Peyer's patch (tissue), 4 donors: ENCODE data around the gene ELOVL5. TPM values are rescaled to one million over a fixed set of nuclear protein-coding genes. Genes with fewer than 3 reads are reported as not detected.

ENCODE experiments used
- DNase-seq, 3 donors: peaks; one replicate each; pipeline ENCODE4 v3.0.0-alpha.2; 2017 to 2019
- H3K27ac ChIP-seq, 4 donors: fragments of 200-600 bp; sonication (generic); one replicate each; pipeline ENCODE4 v1.5.1; 2016 to 2019
- H3K27me3 ChIP-seq, 2 donors: fragments of 200-600 bp; sonication (generic); one replicate each; pipeline ENCODE4 v1.5.1; 2019
- H3K36me3 ChIP-seq, 3 donors: fragments of 200-600 bp; sonication (generic); one replicate each; pipeline ENCODE4 v1.5.1; 2016 to 2019
- H3K4me1 ChIP-seq, 4 donors: fragments of 200-600 bp; sonication (generic); one replicate each; pipeline ENCODE4 v1.5.1; 2016 to 2019
- H3K4me3 ChIP-seq, 4 donors: fragments of 200-600 bp; sonication (generic); 1 replicate in 3 of 4; 2 replicates in 1 of 4; pipeline ENCODE4 v1.5.1; 2016 to 2019; ENCODE audit warnings: mild to moderate bottlenecking in 1 of 4
- H3K9me3 ChIP-seq, 4 donors: fragments of 200-600 bp; sonication (generic); one replicate each; pipeline ENCODE4 v1.5.1; 2016 to 2019; ENCODE audit warnings: mild to moderate bottlenecking in 1 of 4
- POLR2A ChIP-seq, 2 donors: fragments of 450-650 bp; IDR thresholded peaks; one replicate each; pipeline ENCODE4 v1.5.1; 2017; ENCODE audit warnings: antibody characterized with exemption in 2 of 2, mild to moderate bottlenecking in 2 of 2, moderate library complexity in 2 of 2
- total RNA-seq, 4 donors: library from RNA; depleted of rRNA; stranded (reverse); fragments of >200 nt; gene quantifications; one replicate each; pipeline ENCODE4 v1.1.0, GENCODE V29; 2016
- TF ChIP-seq, protein P1 (sequence below), 6 experiments: fragments of 450-650 bp in 4 of 6; fragments of 200-600 bp in 2 of 6; sonication (generic) in 1 of 6; IDR thresholded peaks; one replicate each; pipeline ENCODE4 v1.5.1; 2017 to 2019; ENCODE audit warnings: antibody characterized with exemption in 6 of 6, mild to moderate bottlenecking in 3 of 6, moderate library complexity in 1 of 6

The ELOVL5 gene
- total RNA-seq, 4 donors from 2014 or later: 40.3 to 101 (median 78.6) TPM

DNA sequence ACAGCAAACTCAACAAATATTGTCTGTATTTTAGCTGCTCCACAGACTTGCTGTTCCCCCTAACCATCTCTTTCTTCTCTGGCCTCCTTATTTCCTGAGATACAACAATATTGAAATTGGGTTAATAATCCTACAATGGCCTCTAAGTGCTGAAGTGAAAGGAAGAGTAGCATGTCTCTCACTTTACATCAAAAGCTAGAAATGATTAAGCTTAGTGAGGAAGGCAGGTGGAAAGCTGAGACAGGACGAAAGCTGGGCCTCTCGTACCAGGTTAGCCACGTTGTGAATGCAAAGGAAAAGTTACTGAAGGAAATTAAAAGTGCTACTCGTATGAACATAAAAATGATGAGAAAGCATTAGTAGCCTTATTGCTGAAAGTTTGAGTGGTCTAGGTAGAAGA lies 63.8 kb downstream of the ELOVL5 start:
- Histone ChIP-seq H3K4me3 (no peak overlapping the region), H3K9me3 (no peaks in the 10 kb centered on the region), H3K4me1 (peaks cover 0 to 7% (median 0%) of the 10 kb centered on the region in 4 donors), H3K27me3 (no peaks in the 10 kb centered on the region), H3K36me3 (no peaks in the 10 kb centered on the region), H3K27ac (no peak overlapping the region)
- TF ChIP-seq, protein P1, sequence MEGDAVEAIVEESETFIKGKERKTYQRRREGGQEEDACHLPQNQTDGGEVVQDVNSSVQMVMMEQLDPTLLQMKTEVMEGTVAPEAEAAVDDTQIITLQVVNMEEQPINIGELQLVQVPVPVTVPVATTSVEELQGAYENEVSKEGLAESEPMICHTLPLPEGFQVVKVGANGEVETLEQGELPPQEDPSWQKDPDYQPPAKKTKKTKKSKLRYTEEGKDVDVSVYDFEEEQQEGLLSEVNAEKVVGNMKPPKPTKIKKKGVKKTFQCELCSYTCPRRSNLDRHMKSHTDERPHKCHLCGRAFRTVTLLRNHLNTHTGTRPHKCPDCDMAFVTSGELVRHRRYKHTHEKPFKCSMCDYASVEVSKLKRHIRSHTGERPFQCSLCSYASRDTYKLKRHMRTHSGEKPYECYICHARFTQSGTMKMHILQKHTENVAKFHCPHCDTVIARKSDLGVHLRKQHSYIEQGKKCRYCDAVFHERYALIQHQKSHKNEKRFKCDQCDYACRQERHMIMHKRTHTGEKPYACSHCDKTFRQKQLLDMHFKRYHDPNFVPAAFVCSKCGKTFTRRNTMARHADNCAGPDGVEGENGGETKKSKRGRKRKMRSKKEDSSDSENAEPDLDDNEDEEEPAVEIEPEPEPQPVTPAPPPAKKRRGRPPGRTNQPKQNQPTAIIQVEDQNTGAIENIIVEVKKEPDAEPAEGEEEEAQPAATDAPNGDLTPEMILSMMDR (IDR thresholded peaks at IDR 0.05): no peak
- no peak for TF ChIP-seq POLR2A (IDR thresholded peaks at IDR 0.05)
- DNase-seq: no peak

DNA sequence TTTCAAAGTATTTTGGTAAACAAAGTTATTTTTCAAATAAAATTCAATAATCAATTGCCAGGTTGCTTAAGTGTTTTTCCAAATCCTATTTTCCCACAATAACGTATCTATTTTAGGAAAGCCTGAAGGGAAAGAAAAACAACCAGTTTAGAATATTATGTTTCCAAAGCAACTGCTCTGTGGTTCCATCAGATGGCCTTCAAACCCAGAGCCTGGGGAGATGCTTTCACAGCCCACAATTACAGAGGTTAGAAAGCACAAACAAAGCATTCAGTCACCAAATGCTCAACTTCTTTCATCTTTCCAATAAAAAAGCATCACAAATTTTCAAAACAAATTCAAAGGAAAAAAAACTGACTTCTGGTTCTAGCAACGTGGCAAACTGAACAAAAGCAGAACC lies 66.0 kb downstream of the ELOVL5 start:
- no peak for TF ChIP-seq POLR2A (IDR thresholded peaks at IDR 0.05)
- TF ChIP-seq, protein P1 (IDR thresholded peaks at IDR 0.05): no peak
- H3K36me3 ChIP-seq: no peaks in the 10 kb centered on the region
- no peak overlapping the region for H3K4me3 ChIP-seq
- DNase-seq: no peak
- no peaks in the 10 kb centered on the region for H3K27me3 ChIP-seq
- no peaks in the 10 kb centered on the region for H3K9me3 ChIP-seq
- H3K4me1 ChIP-seq: peaks cover 0 to 7% (median 0%) of the 10 kb centered on the region in 4 donors
- H3K27ac ChIP-seq: no peak overlapping the region

DNA sequence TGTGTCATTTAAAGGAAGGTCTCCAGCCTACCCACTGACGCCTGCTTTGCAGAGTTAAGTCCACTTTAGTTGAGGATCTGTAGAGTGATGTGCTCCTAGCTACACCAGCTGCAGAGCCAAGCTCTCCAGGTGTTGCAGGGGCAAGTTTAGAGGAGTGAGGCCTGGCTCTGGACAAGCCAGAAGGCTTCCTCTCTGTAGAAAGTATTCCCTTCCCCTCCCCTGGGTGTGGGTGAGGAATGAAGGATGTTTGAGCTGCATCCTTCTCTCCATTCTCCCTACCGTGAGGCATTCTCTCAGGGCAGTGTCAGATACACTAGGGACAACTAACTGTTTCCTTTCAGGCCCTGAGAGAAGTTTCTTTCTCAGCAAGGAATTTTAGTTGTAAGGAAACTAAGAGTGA lies 66.5 kb downstream of the ELOVL5 start:
- no peaks in the 10 kb centered on the region for H3K9me3 ChIP-seq
- H3K27me3 ChIP-seq: no peaks in the 10 kb centered on the region
- peaks cover 0 to 7% (median 0%) of the 10 kb centered on the region in 4 donors for H3K4me1 ChIP-seq
- TF ChIP-seq, protein P1 (IDR thresholded peaks at IDR 0.05): no peak
- TF ChIP-seq POLR2A (IDR thresholded peaks at IDR 0.05): no peak
- H3K4me3 ChIP-seq: no peak overlapping the region
- H3K27ac ChIP-seq: peak overlapping the region in 1 of 4 donors; percentile 25
- peaks cover 0 to 5% (median 0%) of the 10 kb centered on the region in 3 donors for H3K36me3 ChIP-seq
- DNase-seq: no peak

DNA sequence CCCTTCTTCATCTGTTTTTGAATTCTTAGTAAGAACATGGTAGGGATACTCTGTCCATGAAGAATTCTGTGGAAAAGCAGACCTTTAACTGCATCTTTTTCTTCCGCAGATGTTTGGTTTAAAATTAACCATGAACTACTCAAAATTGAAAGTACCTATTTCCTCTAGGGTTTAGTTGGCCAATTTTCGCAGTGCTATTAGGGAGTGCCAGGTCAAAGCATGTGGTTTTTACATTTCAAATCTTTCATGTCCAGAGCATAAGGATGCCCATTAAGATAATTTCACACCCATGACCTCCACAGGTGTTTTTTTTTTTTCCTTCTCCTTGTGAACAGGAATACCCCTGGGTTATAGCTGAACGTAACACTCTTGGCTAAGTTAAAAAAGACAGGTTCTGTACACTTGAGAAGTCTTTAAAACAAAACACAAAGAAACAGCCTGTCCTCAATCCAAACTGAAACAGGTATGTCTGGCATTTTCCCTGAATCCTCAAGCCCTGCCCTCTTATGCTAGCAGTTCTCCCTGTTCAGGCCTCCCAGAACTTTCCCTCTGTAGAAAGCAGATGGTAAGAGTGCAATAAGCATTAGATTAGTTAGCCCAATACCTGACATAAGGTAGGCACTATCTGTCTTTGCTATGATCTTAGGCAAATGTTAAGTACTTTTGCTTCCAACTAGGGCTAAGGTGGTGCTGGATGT lies 67.1 kb downstream of the ELOVL5 start:
- Histone ChIP-seq H3K4me1 (peaks cover 0 to 7% (median 0%) of the 10 kb centered on the region in 4 donors), H3K27ac (peak overlapping the region in 1 of 4 donors; percentile 25), H3K27me3 (no peaks in the 10 kb centered on the region), H3K9me3 (no peaks in the 10 kb centered on the region), H3K36me3 (peaks cover 0 to 11% (median 0%) of the 10 kb centered on the region in 3 donors), H3K4me3 (no peak overlapping the region)
- no peak for TF ChIP-seq POLR2A (IDR thresholded peaks at IDR 0.05)
- TF ChIP-seq, protein P1 (IDR thresholded peaks at IDR 0.05): no peak
- DNase-seq: no peak

DNA sequence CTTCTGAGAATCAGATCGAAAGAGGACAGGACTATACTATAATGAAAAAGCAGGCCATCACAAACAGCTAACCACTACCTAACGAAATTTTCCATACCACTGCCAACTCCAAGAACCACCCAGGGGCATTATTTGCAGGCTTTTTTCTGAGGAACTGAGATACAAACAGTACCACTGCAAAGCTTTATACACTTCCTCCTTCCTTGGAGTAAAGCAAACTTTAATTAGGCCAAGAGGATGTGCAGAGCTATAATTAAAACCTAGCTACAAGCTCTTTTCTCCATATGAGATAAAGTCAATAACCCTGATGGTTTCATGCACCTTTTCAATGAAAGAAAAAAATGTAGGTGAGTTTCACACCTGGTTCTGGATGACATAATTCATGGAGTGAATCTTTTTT lies 68.5 kb downstream of the ELOVL5 start:
- TF ChIP-seq POLR2A (IDR thresholded peaks at IDR 0.05): no peak
- TF ChIP-seq, protein P1 (IDR thresholded peaks at IDR 0.05): no peak
- H3K4me1 ChIP-seq: peaks cover 0 to 7% (median 0%) of the 10 kb centered on the region in 4 donors
- H3K9me3 ChIP-seq: no peaks in the 10 kb centered on the region
- DNase-seq: no peak
- H3K4me3 ChIP-seq: no peak overlapping the region
- peaks cover 0 to 12% (median 0%) of the 10 kb centered on the region in 3 donors for H3K36me3 ChIP-seq
- H3K27ac ChIP-seq: no peak overlapping the region
- H3K27me3 ChIP-seq: no peaks in the 10 kb centered on the region
